Activated CD8-positive, alpha-beta memory T cell treated with anti-CD3 and anti-CD28 coated beads for 1 hour (primary cell): ENCODE data around the gene RYR1.
"Not testable (repeated sequence)": the region's sequence is repeated elsewhere in the genome, so short reads cannot be mapped to it uniquely, and the experiment has no call there.

Source experiments
- DNase-seq, 2 donors: peaks; one replicate each; pipeline ENCODE4 v3.0.0-alpha.2; 2020; ENCODE audit warnings: low read depth in 1 of 2; ENCODE audit errors: extremely low read depth in 1 of 2

Gene RYR1

GRCh38 chr19:38425810-38426466, 7.6 kb upstream of the RYR1 start, which contains the start of gene RASGRP4:
RASGRP4 (minus strand) TSS chr19:38426219; CDS start chr19:38426091, 128 bp downstream.
- DNase-seq = no peak

- not testable (repeated sequence) for DNase-seq
Observed at GRCh38 chr19:38427035-38427677, 6.3 kb upstream of the RYR1 start.

DNA sequence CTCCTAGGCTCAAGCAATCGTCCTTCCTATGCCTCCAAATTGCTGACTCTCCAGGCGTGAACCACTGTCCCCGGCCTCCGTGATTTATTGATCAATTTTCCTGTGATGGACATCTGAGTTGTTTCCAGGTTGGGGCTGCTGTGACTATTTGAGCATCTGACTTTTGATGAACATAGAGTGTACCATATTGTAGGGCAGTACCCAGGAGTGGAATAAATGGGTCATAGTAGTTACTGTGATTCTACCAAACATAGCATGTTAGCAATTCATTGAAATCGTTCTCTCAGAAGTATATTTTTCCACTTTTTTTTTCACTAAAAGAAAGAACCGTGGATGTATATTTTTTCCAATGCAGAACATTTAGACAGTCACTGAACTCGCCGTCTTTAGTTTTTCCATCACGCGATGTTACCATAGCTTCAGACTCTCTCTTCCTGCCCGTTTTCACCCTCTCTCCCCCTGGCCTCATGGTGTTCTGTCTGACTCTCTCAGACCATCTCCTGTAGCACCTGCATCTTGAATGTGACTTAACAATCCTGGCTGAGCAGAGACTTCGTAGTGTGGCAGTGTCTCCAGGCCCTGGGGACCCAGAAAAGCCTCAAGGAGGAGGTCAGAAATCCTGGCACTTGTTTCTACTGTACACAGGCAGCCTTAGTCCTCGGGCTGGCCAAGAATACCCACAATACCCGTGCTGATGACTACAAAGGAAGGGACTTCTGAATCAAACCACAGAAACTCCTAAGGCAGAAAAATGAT, 4.3 kb upstream of the RYR1 start:
- DNase-seq = no peak

DNA sequence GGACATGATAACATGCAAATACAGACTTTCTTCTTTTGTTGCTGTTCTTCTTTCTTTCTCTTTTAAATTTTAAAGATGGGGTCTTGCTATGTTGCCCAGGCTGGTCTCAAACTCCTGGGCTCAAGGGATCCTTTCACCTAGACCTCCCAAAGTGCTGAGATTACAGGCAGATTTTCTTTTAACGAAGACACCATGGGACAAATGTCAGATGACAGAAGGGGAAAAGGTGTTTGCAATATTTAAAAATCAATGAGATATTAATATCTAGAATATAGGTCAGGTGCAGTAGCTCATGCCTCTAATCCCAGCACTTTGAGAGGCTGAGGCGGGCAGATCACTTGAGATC, 3.7 kb upstream of the RYR1 start:
- DNase-seq = no peak

GRCh38 chr19:38430931-38431330, 2.6 kb upstream of the RYR1 start:
- DNase-seq = no peak

DNA sequence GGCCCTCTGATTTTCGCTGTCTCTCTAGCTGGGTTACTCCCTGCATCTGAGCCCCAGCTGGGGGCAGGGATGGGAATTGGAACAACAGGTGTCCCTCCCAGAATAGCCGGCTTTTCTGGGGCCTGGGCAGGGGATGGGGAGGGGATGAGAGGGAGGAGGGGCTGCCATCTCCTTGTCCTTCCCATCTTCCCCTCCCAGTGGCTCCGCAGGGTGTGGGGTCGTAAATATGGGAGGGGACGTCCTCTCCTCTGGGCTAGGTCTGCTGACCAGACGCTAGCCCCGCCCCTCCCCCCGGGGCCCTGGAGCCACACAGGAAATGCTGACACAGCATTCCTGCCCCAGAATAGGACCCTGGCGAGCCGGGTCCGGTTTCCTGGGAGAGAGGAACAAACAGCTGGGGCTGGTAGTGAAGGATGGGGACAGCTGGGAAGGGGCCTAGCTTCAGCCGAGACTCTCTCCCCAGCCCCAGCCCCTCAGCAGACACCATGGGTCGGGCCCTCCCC, 1.1 kb downstream of the RYR1 start:
- no peak for DNase-seq

DNA sequence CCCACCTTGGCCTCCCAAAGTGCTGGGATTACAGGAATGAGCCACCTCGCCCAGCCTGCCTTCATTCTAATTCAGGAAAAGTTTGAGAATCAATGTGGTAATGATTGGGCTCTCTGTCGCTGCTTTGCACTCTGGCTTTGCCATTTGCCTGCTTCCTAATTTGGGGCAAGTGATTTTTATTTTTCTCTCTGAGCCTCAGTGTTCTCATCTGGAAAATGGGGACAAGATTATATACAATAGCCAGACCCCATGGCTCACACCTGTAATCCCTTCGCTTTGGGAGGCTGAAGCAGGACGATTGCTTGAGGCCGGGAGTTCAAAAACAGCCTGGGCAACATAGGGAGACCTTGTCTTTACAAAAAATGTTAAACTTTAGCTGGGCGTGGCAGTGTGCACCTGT, 3.8 kb downstream of the RYR1 start:
- DNase-seq = no peak

- no peak for DNase-seq
Observed at GRCh38 chr19:38437917-38438316, 4.4 kb downstream of the RYR1 start.

DNA sequence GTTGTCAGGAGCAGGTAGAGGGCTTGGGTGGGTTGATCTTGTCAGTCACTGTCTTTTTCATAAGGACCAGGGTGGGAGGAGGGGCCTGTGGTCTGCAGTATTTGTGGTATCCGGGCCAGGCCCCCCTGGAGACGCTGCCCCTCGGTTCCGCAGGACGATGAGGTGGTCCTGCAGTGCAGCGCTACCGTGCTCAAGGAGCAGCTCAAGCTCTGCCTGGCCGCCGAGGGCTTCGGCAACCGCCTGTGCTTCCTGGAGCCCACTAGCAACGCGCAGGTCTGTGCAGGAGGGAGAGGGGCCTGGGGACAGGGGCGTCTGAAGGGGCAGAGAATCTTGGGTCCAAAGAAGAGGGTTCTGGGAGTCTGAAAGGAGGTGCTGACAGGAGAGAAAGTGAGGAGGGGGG, 7.1 kb downstream of the RYR1 start:
- DNase-seq = no peak

GRCh38 chr19:38441657-38442348, 8.3 kb downstream of the RYR1 start:
- DNase-seq = no peak

DNA sequence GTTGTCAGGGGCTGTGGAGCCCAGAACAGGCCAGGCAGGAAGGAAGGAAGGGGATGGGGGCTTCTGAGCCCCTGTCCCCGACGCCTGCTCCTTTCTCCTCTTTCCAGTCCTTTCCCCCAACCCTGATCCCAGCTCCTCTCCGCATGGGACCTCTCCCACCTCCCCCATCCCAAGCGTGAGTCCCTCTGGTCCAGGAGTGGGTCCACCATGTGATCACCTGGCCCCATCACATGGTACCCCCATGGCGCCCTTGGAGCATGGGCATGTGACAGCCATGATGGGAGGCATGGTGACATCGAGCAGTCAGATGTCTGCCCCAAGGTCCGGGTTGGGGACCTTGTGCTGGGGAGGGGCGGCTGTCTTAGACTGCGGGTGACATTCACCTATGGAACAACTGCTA, 9.2 kb downstream of the RYR1 start:
- DNase-seq = no peak

- no peak for DNase-seq
Observed at GRCh38 chr19:38443458-38443999, 10.0 kb downstream of the RYR1 start.

- no peak for DNase-seq
Observed at GRCh38 chr19:38444026-38444425, 10.5 kb downstream of the RYR1 start.

DNA sequence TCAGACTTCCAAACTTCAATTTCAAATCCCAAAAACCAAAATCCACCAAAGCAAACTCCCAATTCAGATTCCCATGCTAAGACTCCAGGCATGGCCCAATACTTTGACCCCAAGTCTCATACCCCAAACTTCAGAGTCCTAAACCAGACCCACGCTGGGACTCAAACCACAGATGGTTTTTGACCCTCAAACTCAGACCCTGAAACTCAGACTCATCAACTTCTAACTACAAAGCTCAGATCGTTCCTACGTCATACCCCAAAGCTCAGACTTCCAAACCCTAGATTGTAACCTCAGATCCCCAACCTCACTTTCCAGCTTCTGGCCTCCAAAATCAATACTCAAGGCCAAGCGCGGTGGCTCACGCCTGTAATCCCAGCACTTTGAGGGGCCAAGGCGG, 11.9 kb downstream of the RYR1 start:
- DNase-seq = no peak

DNA sequence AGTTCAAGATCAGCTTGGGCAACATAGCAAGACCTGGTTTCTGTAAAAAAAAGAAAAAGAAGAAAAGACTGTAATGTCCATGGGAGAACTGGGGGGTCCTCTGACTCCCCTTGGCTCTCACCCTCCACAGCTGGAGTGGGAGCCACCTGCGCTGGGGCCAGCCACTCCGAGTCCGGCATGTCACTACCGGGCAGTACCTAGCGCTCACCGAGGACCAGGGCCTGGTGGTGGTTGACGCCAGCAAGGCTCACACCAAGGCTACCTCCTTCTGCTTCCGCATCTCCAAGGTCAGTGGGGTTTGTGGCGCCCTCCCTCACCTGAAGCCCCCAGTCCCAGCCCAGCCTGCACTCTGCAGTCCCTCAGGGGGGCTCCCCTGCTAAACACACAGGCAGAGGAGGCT, 14.7 kb downstream of the RYR1 start:
- DNase-seq = no peak

GRCh38 chr19:38449518-38449917, 16.0 kb downstream of the RYR1 start:
- DNase-seq = no peak

DNA sequence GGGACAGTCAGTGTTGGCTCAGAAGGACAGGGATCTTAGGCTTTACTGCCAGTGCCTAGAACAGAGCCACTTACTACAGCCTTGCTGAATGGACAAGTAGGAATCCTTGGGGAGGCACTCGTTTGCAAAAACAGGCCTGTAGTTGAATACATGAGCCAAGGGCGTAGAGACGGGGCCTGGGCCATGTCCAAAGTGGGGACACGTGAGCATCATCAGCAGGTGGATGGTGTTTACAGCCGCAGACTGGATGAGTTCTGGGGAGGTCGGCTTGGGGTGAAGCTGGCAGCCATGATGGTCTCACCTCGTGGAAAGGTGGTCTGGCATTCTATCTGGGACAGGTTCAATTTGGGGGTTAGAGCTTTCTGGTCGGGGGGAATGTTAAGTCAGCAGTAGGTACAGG, 17.5 kb downstream of the RYR1 start:
- no peak for DNase-seq

- no peak for DNase-seq
Observed at GRCh38 chr19:38451629-38452028, 18.1 kb downstream of the RYR1 start.

DNA sequence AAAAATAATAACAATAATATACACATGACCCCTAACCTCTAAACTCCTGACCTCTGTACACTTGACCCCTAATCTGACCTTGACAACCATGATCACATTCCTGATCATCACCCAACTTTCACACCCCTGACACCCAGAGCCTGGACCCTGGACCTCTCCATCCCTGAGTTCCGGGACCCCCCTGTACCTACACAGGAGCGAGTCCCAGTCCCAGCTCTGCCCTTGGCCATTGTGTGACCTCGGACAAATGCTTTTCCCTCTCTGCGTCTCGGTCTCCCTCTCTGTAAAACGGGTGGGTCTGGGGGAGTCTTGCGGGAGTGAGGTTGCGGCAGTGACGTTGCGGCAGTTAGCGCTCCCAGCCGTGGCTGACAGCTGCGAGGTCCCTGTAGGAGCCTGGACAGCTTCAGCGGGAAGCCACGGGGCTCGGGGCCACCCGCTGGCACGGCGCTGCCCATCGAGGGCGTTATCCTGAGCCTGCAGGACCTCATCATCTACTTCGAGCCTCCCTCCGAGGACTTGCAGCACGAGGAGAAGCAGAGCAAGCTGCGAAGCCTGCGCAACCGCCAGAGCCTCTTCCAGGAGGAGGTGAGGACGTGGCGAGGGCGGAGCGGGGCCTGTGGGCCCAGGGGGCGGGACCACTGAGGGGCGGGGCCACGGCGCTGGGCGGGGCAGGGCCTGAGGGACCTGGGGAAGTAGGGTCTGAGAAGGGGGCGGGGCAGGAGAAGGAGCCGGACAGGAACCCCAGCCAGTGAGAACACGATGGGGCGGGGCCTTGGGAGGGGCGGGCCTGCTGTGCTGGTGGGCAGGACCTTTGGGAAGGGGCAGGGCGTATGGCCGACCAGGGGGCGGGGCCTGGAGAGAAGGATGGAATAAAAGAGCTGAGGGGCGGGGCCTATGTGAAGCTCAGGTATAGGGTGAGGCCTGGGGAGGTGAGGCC, 19.2 kb downstream of the RYR1 start:
- DNase-seq = no peak

DNA sequence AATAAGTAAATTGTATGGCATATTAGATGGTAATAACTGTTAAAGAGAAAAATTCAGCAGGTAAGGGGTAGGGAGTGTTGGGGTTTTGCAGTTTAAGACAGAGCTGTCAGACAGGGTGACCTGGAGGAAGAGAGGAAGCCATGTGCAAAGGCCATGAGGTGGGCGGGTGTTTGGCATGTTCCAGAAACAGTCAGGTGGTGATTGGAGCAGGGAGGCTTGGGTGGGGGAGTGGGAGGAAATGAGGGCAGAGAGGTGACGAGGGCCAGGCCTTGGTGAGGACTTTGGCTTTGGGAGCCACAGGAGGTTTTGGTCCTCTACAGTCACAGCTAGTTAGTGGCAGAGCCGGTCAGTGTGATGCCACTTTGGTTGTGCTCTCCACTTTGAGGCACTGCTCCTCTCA, 20.1 kb downstream of the RYR1 start:
- DNase-seq = no peak
